Natural killer cell (primary cell): ENCODE measurements around the gene LMAN1L. TPM values are rescaled to one million over a fixed set of nuclear protein-coding genes. Genes with fewer than 3 reads are reported as not detected.

Experiments used
- ATAC-seq, 3 donors: fragments of 150-1000 bp in 2 of 3; fragments of 200-7000 bp in 1 of 3; cut with Tn5 transposase; 1 replicate in 1 of 3; 2 replicates in 2 of 3; pipeline ENCODE4 v1.10.0; 2021; ENCODE audit warnings: mild to moderate bottlenecking in 2 of 3, moderate library complexity in 2 of 3
- DNase-seq, 2 donors: peaks; one replicate each; pipeline versions ENCODE4 v3.0.0 to v3.0.0-alpha.2; 2013 to 2021; ENCODE audit warnings: mixed read lengths in 1 of 2
- H3K27ac ChIP-seq: one replicate; pipeline ENCODE4 v1.5.1; 2013; ENCODE audit warnings: mild to moderate bottlenecking, low read length
- H3K27me3 ChIP-seq: one replicate; pipeline ENCODE4 v1.6.1; 2013; ENCODE audit warnings: low read length; ENCODE audit not compliant: control insufficient read depth, insufficient read depth
- H3K36me3 ChIP-seq: one replicate; pipeline ENCODE4 v1.6.1; 2013; ENCODE audit warnings: low read length; ENCODE audit not compliant: control insufficient read depth, insufficient read depth
- H3K4me1 ChIP-seq: one replicate; pipeline ENCODE4 v1.6.1; 2013; ENCODE audit warnings: low read length; ENCODE audit not compliant: control insufficient read depth, insufficient read depth
- H3K4me3 ChIP-seq: one replicate; pipeline ENCODE4 v1.5.1; 2013; ENCODE audit warnings: low read length
- H3K9me3 ChIP-seq: one replicate; pipeline ENCODE4 v1.6.1; 2013; ENCODE audit warnings: low read length; ENCODE audit not compliant: control insufficient read depth, insufficient read depth
- H3K27ac Mint-ChIP-seq, 2 donors: one replicate each; pipeline ENCODE4 v1.8.0; 2022; ENCODE audit warnings: mild to moderate bottlenecking in 2 of 2, mixed read lengths in 2 of 2, moderate library complexity in 1 of 2
- H3K27me3 Mint-ChIP-seq, 2 donors: one replicate each; pipeline ENCODE4 v1.8.0; 2022; ENCODE audit warnings: low read depth in 2 of 2, mixed read lengths in 2 of 2
- H3K36me3 Mint-ChIP-seq: one replicate; pipeline ENCODE4 v1.8.0; 2022; ENCODE audit warnings: mixed read lengths
- H3K4me1 Mint-ChIP-seq, 2 donors: one replicate each; pipeline ENCODE4 v1.8.0; 2022; ENCODE audit warnings: mixed read lengths in 2 of 2
- H3K4me3 Mint-ChIP-seq: one replicate; pipeline ENCODE4 v1.8.0; 2022; ENCODE audit warnings: mild to moderate bottlenecking, moderate library complexity, mixed read lengths
- H3K9me3 Mint-ChIP-seq, 2 donors: one replicate each; pipeline ENCODE4 v1.8.0; 2022; ENCODE audit warnings: mixed read lengths in 2 of 2
- CTCF ChIP-seq: fragments of 200-600 bp; IDR thresholded peaks from one replicate; pipeline ENCODE4 v1.8.0; 2022; ENCODE audit warnings: antibody characterized with exemption
- WGBS: methylation state at CpG from one replicate; pipeline ENCODE4 v1.1.7; 2013; ENCODE audit warnings: missing lambda C conversion rate; ENCODE audit not compliant: insufficient coverage; 5-methylcytosine and 5-hydroxymethylcytosine counted together
- intact Hi-C: fragments of 100-400 bp; cut with micrococcal nuclease; formaldehyde crosslinking; loops from one replicate; pipeline ENCODE4 v1.14.2; 2022
- total RNA-seq, 4 donors: library from RNA; stranded (reverse); fragments of 120-200 nt in 1 of 4; gene quantifications; one replicate each; pipeline versions ENCODE4 v1.2.3 to v1.2.4, GENCODE V29; 2013 to 2022

LMAN1L gene
- total RNA-seq, 3 donors from 2014 or later (not counting 1 experiment from before 2014, with no cell fraction given) = 0.72 to 1.1 (median 0.94) TPM

- no peaks in the 10 kb centered on the region for H3K9me3 ChIP-seq
- H3K36me3 ChIP-seq = no peaks in the 10 kb centered on the region
- H3K36me3 Mint-ChIP-seq = no peaks in the 10 kb centered on the region
- ATAC-seq (no peak), DNase-seq (peak in 1 of 2 donors; percentile 56)
- no peaks in the 10 kb centered on the region for H3K9me3 Mint-ChIP-seq
- peak overlapping the region; percentile 81 for H3K4me3 ChIP-seq
- TF ChIP-seq CTCF = no peak
- no peaks in the 10 kb centered on the region for H3K27me3 ChIP-seq
- H3K27ac ChIP-seq = peak overlapping the region; percentile 68
- 32% methylated on average over 16 of the region's 16 CpGs for WGBS
- H3K4me3 Mint-ChIP-seq = peak overlapping the region; percentile 99
- H3K27ac Mint-ChIP-seq = peak overlapping the region; percentile 95 to 98
- H3K4me1 Mint-ChIP-seq = peaks cover 39% of the 10 kb centered on the region in 2 donors
- H3K4me1 ChIP-seq = peaks cover 40% of the 10 kb centered on the region
- intact Hi-C loops = loop anchor here (1.0 to 2.0 kb wide), 2 partner anchors 15 to 29 kb away; no protein-coding TSS in a partner anchor
- no peaks in the 10 kb centered on the region for H3K27me3 Mint-ChIP-seq
Observed at GRCh38 chr15:74873756-74874424, 61.3 kb downstream of the LMAN1L start.

Other genes starting within 250 kb of the LMAN1L start
- gene CLK3, start 197.0 kb upstream of the LMAN1L start, total RNA-seq = 100 to 1,000 TPM; 288 to 298 (median 293) TPM
- 10 to 100 TPM; 22.4 to 39.2 (median 32.6) TPM for gene EDC3, start 116.8 kb upstream of the LMAN1L start, total RNA-seq
- under 1 TPM in 1 of 3 donors, not detected in 2; 0.33 TPM for gene CYP1A1, start 87.3 kb upstream of the LMAN1L start, total RNA-seq
- not detected for gene CYP1A2, start 64.0 kb upstream of the LMAN1L start, total RNA-seq
- gene CSK, start 30.8 kb upstream of the LMAN1L start, total RNA-seq = 100 to 1,000 TPM; 282 to 334 (median 287) TPM
- gene CPLX3, start 13.8 kb downstream of the LMAN1L start, total RNA-seq = under 1 TPM in 2 of 3 donors, not detected in 1; 0.16 to 0.93 TPM
- gene ULK3, start 30.3 kb downstream of the LMAN1L start, total RNA-seq = 10 to 100 TPM; 54.8 to 75.1 (median 64.7) TPM
- 100 to 1,000 TPM in 1 of 3 donors, 10 to 100 TPM in 2; 78.8 to 101 (median 92.8) TPM for gene SCAMP2, start 60.5 kb downstream of the LMAN1L start, total RNA-seq
- gene MPI, start 77.2 kb downstream of the LMAN1L start, total RNA-seq = 10 to 100 TPM; 15.7 to 20.4 (median 18.8) TPM
- 100 to 1,000 TPM in 1 of 3 donors, 10 to 100 TPM in 2; 63.5 to 107 (median 69.0) TPM for gene FAM219B, start 94.0 kb downstream of the LMAN1L start, total RNA-seq
- 10 to 100 TPM; 69.7 to 90.0 (median 76.9) TPM for gene COX5A, start 125.2 kb downstream of the LMAN1L start, total RNA-seq
- gene RPP25, start 143.9 kb downstream of the LMAN1L start, total RNA-seq = under 1 TPM; 0.21 to 0.84 (median 0.50) TPM
- 1 to 10 TPM in 1 of 3 donors, under 1 TPM in 2; 0.09 to 2.7 (median 0.54) TPM for gene SCAMP5, start 182.7 kb downstream of the LMAN1L start, total RNA-seq
- 10 to 100 TPM; 21.3 to 32.3 (median 27.0) TPM for gene PPCDC, start 210.8 kb downstream of the LMAN1L start, total RNA-seq